C1 segment of cervical spinal cord (tissue), 14 donors: ENCODE data around the gene USP28.
"Not testable (repeated sequence)": the region's sequence is repeated elsewhere in the genome, so short reads cannot be mapped to it uniquely, and the experiment has no call there.

Source experiments
- DNase-seq, 14 donors: peaks; one replicate each; lab custom pipeline; 2025; lab: John Stamatoyannopoulos, UW

USP28 gene

DNA sequence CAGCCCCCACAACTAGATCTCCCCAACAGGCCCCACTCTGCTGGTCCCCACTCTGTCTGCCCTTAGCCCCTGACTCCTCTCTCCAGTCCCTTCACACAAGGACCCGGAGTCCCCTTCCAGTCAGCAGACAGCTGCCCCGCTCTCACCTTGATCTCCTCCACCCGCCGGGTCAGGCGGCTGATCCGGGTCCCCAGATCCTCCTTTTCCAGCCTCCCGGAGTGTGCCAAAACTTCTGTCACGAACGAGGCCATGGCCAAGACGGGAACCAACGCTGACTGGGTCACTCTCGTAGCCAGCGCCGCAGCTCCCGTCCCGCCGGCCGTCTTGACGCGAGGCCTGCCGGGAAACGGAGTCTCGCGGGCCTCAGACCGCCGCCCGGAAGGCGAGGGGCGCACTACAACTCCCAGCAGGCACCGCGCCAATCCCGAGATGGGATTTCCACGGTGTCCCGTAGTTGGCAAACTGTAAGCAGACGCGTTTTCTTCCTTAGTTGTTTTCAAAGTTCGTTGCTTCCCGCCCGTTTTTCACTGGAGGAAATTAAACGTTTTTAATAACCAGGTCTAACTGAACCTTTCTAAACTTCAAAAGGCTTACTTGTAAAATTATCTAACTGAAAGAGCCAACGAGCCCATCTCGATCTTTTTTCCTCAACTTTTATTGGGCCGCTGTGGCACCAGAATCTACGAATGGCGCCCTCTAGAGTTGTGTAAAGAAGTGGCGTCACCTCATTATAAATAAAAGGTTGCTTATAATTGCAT lies 101.8 kb downstream of the USP28 start, which contains the start of gene ZW10:
Gene ZW10, minus strand, starts transcription at position 277 of the 758 bp plus-strand sequence. Its CDS starts 26 bp downstream, at position 251.
- DNase-seq: peak; percentile 74 to 97 (median 92)

DNA sequence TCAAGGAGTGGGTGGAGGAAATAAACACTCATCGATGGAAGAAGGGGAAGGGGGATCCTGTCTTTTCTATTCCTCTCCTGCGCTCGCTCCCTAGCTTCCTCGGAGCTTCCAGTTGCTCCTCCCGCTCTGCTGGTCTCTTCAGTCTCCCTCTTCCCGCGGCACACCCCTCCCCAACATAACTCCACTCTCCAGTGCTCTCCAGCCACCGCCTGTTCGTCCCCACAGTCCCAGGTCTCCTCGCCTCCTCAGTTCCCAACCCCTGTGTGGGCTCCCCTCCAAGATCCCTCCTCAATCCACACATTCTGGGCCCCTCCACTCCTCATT lies 102.3 kb downstream of the USP28 start:
- DNase-seq: no peak

DNA sequence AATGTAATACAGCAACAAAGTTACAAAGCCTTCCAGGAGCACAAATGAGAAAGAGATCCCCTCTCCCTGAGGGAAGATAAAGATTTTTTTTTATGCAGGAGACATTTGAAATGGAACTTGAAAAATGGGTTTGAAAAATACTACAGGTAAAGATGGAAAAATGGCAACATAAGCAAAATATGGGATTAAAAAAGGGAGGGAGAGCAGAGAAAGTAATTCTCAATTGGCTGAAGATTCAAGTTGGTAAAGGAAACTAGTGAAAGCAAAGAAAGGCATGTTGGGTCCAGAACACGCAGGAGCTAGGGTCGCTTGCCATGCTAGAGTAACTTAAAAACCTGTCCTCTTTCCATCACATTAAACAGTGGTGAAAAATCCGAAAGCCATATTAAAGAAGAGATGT lies 103.4 kb downstream of the USP28 start:
- DNase-seq: no peak

DNA sequence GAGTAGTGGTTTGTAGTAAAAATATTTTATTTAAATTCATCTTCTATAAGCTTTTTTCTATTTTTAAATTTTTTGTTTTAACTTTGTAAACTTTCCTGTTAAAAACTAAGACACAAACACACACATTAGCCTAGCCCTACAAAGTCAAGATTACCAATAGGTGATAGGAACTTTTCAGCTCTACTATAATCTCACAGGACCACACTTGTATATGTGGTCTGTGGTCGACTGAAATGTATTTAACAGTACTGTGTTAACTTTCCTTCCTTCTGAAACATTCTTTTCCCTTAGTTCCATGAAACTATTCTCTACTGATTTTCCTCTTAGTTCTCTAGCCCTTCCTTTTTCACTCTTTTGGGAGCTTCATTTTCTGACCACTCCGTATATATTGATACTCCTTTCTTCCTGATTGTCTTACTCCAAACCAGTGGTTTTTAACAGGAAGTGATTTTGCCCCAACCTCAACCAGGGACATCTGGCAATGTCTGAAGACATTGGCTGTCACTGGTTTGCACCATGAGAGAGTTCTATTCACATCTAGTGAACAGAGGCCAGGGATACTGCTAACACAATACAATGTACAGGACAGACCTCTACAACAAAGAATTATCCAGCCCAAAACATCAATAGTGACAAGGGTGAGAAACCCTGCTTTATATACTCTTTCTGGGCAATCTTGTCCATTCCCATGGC lies 110.7 kb downstream of the USP28 start:
- no peak for DNase-seq

DNA sequence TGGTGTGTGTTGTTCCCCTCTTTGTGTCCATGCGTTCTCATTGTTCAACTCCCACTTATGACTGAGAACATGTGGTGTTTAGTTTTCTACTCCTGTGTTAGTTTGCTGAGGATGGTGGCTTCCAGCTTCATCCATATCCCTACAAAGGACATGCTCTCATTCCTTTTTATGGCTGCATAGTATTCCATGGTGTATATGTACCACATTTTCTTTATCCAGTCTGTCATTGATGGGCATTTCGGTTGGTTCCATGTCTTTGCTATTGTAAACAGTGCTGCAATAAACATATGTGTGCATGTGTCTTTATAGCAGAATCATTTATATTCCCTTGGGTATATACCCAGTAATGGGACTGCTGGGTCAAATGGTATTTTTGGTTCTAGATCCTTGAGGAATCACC lies 112.3 kb downstream of the USP28 start:
- not testable (repeated sequence) for DNase-seq

DNA sequence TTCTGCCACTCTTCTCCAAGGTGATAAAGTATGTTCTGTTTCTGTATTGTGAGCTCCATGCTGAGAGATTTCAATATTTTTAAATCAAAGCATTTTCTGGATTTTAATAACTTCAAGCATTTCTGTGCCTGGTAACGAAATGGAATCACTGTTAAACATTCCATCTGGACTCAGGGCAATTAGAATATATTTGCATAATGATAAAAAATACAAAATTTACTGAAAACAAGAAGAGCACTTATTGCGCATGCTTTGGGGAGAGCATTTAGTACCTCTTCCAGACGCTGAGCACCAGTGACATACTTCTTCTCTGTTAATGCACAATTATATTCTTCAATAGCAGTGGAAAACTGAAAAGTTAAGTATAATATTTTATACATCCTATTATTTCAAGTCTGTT lies 115.1 kb downstream of the USP28 start:
- DNase-seq: no peak

DNA sequence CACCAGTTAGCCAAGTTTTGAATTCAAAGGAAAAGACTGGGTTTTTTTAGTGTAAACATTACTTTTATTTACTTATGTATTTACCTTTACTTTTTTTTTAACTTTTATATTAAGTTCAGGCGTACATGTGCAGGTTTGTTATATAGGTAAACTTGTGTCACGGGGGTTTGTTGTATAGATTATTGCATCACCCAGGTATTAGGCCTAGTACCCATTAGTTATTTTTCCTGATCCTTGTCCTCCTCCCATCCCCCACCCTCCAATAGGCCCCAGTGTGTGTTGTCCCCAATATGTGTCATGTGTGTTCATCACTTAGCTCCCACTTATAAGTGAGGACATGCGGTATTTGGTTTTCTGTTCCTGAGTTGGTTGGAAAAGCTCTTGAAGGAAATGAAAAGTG lies 122.4 kb downstream of the USP28 start:
- no peak for DNase-seq
